Frontal cortex (tissue), 4 donors: ENCODE data around the gene SPOCK1. TPM values are rescaled to one million over a fixed set of nuclear protein-coding genes. Genes with fewer than 3 reads are reported as not detected.

Source experiments
- DNase-seq, 2 donors: peaks; one replicate each; pipeline ENCODE4 v3.0.0; 2012; ENCODE audit warnings: low spot score in 2 of 2
- FAIRE-seq: peaks from 2 replicates; lab custom pipeline; 2012; peaks lifted over from hg19 to GRCh38; lab: Jason Lieb, UNC
- total RNA-seq: library from RNA; depleted of rRNA; stranded (reverse); fragments of >200 nt; gene quantifications from one replicate; pipeline ENCODE4 v1.2.3, GENCODE V29; 2014
- donor health status: control.
- donor health status: control.
- donor health status: control.

Gene SPOCK1
- total RNA-seq, 1 donor from 2014 or later = 37.9 TPM

DNA sequence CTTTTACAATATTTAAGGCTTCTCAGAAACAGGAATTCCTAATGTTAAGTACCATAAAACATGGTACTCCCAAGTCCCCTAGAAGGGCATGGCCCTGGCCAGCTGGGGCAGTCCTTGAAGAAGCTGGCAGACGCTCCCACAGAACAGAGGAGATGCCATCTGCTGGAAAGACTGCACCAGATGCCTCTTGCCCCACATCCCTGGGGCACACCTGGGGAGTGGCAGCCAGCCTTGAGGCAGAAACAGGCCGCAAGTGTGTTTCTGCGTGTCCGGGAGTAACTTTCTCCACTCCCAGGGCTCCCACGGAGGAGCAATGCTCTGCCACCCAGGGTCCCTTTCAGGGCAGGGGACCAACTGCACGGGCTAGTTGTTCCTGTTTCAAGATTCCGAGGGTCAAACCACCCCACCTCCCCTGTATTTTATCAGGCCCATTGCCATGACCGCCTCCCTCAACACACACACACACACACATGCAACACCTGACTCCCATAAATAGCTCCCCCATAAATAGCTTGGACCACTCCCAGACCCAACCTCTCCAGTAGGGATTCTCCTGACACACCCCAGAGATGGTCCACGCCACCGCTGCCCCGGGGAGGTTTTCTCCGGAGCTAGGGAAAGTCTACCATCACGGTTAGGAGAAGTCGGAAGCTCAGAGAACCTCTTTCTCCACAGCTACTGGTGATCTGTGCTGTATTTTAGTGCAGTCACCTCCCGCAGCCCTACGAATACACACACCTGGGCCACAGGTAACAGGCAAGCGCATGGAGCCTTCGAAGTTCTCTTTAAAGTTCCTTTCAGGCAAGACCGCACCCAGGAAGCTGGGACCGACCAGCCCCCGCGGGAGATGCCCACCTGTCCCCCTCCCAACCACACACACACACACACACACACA, 1.5 kb downstream of the SPOCK1 start:
- DNase-seq (peak in 1 of 2 donors; percentile 58), FAIRE-seq (no peak)

DNA sequence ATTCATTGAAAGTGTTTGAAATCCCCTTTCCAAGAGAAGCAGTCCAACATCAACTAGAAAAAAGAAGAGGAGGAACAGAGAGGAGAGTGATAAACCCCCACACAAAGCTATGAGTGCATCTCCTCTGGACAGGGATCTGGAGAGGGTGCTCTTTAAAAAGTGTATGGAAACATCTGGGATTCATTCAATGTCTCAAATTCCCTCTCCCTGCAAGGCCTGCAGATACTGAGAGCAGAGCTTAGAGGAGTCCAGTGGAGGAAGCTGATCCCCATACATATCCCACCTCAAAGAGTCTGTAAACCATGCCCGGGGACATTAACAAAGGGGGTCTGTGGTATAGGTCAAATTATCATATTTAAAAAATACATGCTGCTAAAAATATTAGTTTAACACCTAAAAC, 2.2 kb downstream of the SPOCK1 start:
- no peak for DNase-seq
- FAIRE-seq = no peak

DNA sequence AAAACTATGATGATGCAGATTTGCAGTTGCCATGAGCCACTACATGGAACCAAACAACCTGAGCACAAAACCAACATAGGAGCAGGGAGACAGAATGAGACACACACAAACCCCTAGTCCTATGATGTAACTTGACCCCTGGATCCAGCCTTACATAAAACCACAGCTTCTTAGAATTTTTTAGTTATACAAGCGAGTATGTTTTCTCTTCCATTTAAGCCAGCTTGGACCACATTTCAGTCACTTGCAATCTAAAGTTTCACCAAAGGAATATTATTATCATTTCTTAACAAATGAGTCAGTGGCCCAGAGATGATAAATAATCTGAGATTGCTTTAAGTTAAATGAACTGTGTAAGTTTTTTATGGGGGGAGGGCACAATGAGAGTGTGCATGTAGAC, 6.8 kb downstream of the SPOCK1 start:
- FAIRE-seq (no peak), DNase-seq (no peak)

DNA sequence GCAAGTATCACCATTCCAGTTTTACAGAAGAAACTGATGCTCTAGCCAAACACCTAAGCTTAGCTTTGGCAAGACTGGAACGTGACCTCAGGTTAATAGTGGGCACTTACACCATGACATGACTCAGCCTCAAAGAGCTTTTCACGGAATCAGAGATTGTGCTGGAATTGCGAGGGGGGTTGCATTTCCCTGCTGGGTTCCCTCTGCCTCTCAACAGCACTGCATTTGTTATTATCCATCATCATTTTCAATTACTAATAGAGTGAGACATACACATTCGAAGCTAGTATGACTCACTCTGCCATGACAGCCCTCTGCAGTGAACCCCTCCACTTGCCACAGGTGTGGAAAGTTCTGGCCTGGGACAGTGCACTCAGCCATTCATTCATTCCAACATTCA, 8.0 kb downstream of the SPOCK1 start:
- FAIRE-seq = no peak

DNA sequence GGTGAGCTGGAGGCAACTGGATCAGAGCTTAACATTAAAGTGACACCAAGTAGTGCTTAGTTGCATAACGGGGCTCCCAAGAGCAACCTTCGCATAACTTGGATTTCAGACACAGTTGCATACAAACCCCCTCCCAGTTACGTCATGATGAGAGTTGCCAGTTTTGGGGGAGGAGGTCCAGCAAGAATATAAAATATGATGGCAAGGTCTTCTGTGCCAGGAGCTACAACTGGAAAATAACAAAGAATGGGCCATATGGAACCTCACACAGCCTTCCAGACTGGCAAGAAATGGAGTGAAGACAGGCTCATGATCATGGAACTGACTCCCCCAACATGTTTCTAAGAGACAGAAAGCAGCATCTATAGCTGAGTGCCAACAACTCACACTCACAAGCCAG, 8.5 kb downstream of the SPOCK1 start:
- DNase-seq = no peak
- FAIRE-seq = no peak

More for the DNA sequence above, 8.0 kb downstream of the SPOCK1 start:
- no peak for DNase-seq

DNA sequence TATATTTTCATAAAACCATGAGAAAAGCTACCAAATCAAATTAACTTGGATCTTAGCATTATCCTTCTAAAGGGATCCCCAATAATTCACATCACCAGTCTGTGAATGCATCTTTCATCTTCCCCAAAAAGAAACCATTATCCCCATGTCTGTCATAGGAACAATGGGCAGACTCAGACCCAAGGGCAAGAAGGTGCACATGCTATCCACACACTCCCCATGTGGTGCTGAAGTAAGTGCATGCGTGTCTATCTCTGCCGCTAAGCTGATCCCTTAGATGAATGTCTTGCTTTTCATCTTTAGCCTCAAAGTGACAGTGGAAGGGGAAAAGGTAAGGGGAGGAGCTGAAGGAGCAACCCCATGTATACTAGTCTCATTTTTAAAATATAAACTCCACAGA, 10.2 kb downstream of the SPOCK1 start:
- DNase-seq (no peak), FAIRE-seq (no peak)

DNA sequence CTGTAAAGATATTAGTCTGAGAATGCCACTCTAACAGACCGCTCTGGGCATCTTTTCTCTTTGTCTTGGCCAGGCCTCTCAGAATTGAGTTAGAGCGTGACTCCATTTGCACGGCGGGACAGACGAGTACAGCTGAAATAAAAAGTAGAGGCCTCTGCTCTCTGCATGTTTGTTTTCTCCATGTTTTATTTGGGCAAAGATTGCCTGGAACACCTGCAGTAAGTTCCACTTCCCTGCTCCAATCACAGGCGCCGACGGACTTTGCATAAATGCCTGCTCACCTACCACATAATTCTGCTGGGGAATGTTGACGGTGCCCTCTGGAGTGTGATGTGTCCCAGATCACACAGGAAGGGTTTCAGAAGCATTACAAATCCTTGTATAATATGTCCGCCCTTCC, 10.6 kb downstream of the SPOCK1 start:
- no peak for FAIRE-seq
- DNase-seq = no peak

DNA sequence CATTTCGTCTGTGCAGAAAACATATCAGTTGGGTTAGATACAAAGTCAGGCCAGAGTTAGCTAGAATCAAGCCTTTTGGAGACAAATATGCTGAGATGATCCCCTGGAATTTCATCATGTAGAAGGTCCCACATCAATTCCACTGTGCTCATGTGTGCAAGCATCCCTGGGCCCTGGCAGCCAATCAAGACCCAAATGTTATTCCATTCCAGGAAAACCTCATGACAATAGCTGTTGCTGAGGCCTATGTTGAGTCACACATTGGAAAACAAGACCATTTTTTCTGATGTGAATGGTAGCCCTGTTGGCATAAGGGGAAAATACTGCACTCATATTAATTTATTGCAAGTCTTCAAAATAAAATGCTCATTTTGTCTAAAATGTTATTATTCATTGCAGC, 11.5 kb downstream of the SPOCK1 start:
- no peak for FAIRE-seq

DNA sequence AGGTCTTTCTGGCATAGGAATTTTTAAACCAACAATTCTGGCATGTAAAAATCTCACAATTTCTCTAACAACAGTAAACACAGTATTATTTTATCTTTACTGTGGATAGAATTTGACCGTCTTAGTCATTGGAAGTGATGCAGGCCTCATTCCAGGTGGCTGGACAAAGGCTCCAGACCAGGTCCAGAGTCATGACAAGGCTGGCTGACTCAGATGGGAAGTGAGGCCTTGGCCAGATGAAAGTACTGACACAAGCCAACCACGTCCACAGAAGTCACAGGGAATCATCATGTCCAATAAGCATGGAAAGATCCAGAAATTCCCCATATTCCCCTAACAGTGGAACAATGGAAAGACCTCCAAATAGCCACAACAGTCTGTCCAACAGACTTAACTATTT, 12.4 kb downstream of the SPOCK1 start:
- FAIRE-seq (no peak), DNase-seq (no peak)

More for the DNA sequence above, 11.5 kb downstream of the SPOCK1 start:
- DNase-seq = no peak

DNA sequence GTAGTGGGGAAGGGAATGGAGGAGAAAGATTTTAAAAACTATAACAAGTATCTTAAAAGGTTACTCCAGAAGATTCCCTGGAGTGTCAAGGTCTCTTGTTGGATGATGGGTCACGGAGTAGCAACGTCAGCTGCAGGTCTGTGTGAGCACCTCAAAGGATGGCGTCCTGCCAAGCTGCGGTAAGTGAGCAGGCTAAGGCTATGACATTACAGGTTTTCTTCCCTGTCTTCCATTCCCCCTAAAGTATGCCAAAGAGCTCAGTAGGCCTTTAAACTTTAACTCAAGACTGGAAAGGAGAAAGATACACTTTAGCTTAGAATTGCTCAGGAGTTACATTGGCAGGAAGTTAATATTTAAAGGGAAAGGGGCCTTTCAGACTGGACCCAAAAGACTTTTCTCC, 17.5 kb downstream of the SPOCK1 start:
- FAIRE-seq (no peak), DNase-seq (no peak)

DNA sequence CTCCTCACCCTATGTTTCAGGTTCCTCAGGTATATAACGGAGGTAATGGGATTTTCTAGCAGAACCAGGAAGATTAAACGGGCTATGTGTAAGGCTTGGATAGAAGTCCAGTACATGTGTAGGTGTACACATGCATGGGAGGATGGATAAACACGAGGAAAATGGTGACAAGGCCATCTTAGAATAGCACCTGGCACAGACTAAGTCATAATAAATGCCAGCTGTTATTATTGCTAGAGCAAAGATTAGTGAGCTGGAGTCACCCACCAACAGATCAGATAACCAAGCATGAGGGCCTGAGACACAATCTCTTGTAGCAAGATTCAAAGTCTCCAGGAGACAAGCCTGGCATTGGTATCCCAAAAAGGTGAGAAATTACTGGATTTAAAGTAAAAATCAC, 21.1 kb downstream of the SPOCK1 start:
- FAIRE-seq = no peak

DNA sequence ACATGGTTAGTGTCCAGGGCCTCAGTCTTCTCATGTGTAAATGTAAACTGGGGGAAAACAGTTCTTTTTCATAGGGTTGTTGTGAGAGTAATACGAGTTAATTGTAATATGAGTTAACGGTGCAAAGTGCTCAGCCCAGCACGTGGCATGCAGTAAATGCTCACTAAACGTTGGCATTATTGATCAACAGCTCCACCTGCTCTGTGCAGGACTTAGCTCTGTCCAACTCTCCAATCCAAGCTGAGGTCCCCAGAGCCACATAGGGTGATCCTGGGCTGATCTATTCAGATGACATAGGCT, 28.3 kb downstream of the SPOCK1 start:
- FAIRE-seq (no peak), DNase-seq (no peak)

More for the DNA sequence above, 21.1 kb downstream of the SPOCK1 start:
- DNase-seq = no peak

DNA sequence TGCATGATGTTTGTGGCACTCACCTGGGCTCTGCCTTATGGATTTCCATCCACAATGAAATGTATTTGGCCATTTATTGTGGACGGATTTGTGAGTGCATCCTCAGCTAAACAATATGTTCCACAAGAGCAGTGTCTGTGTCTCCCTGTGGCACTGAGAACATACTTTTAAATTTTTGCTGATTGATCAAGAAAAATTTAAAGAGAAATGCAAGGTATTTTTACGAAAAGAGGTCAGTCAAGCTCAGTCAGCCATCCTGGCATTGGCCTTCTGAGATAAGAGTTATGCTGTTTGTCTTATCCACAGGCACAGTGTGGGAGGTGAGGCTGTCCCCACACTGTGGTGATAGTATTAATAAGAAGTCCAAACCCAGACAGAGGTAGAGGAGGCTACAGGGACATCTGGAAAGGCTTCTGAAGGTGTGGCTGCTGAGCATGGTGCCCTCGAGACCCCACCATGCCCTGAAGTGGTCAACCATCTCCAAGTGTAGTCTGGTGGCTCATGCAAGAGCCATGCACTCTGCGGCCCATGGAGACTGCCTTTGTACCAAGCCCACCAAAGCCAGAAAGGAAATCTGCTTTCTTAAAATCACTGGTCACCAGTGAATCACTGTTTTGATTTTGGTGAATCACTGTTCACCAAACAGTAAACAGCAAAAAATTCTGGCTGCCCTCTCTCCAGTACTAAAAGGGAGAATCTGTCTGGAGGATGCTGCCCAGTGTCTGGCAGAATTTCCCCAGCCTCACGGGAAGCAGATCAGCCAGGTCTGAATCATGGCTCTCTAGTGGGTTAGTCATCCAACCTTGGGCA, 28.8 kb downstream of the SPOCK1 start:
- FAIRE-seq (no peak), DNase-seq (no peak)

DNA sequence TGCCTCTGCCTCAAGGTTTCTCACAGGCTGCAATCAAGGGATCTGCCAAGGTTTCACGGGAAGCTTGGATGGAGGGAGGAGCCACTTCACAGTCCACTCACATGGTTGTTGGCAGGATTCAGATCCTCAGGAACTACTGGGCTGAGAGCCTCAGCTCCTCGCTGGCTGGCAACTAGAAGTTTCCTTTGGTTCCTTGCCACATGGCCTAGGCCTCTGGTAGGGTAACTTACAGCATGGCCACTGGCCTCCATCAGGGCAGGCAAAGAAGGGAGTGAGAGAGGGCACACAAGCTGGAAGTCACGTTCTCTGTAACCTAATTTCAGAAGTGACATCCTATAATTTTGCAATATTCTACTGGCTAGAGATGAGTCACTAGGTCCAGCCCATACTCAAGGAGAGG, 32.2 kb downstream of the SPOCK1 start:
- FAIRE-seq = no peak
- no peak for DNase-seq

DNA sequence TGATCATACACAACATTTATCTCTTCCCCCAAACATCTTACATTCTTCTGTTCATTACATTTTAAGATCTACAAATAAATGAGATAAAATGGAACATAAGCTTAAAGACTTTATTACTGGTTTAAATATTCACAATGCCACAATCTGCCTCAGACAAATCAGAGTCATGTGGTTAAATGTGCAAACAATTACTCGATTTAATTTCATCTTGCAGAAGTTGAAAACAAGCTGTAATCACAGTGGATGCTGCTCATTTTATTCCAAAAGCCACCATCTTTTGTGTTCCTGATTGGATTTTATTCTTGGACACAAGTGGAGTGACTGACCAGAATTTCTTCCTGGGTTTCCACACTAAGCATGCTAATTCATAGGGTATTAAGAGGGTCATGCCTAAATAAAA, 33.2 kb downstream of the SPOCK1 start:
- FAIRE-seq (no peak), DNase-seq (no peak)

DNA sequence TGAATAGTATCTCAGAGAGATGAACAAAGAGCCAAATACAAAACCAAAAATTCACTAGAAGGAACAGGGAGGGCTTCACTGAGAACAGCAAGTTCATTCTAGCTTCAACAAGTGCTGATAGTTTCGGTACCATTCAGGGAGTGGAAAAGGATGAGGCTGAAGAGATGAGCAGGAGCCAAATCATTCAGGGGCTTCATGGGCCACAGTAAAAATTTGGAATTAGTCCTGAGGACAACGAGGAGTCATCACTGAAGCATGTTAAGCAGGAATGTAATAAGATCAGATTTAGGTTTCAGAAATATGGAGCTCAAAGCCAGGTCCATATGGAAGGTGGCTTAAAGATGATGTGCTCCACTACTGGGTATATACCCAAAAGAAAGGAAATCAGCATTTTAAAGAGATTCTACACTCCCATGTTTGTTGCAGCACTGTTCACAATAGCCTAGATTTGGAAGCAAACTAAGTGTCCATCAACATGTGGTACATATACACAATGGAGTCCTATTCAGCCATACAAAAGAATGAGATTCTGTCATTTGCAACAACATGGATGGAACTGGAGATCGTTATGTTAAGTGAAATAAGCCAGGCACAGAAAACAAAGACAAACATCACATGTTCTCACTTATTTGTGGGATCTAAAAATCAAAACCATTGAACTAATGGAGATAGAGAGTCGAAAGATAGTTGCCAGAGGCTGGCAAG, 36.2 kb downstream of the SPOCK1 start:
- no peak for DNase-seq
- FAIRE-seq = peak; percentile 92

DNA sequence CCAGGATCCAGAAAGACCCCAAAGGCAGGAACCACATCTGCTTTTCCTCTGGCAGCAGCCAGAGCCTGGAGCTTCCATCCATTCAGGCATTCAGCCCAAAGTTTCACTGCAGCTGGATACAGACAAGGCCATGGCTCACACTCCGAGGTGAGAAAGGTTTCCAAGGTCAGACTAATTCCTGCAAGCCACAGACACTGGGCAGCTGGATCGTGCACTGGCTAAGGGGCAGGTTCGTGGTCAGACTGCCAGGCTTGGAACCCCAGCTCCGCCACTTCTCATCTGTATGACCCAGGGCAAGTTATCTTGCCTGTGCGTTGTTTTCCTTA, 36.9 kb downstream of the SPOCK1 start:
- FAIRE-seq (no peak), DNase-seq (no peak)

DNA sequence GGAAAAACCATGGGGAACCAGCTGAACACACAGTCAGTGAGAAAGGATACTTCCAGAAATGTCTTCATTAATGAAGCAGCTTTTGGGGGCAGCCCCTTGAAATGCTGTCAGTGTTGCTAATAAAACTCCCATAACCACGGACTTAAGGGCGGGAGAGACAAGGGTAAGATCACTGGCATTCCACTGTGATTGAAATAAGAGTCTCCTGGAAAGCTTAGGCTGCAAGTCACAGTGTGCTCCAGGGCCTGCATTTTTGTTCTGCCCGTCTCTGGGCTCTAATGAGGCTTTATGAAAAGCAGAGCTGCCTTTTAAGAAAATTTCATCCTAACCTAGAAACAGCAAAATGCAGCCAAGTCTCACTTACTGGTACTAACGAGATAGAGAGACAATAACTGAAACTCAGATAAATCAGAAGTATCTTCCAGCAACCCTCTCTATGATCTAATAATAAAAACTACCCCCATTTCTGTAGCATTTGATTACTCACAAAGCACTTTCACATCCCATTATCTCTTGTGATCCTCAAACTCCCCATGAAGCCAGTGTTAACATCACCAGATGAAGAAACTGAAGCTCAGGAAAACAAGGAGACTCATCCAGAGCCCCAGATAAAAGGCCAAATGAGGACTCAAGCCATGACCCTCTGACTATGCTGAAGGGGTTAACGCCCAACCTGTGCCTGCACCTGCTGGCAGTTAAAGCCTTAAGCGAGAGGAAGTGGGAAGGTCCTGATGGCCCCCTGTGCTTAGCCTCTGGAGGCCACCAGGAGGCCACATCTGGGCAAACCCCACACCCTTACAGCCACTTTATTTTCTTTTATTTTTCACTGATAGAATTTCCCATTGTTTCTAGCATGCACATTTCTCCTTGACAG, 37.5 kb downstream of the SPOCK1 start:
- no peak for DNase-seq
- no peak for FAIRE-seq

DNA sequence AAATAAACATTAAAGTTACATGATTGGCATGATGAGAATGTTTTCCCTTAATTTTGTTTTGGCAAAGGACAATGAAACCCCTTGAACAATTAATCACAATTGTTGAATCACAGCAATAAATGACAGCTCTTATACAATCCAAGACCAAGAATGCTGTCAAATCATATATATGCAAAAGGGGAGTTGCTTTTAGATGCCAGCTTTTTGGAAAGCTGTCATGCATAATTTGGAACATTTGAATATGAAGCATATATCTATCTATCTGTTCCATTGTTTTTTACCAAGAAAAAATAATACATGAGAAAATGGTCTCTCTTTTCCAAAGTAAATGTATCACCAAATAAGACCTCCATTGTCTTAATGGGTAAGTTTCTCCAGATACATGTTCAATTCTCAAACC, 44.5 kb downstream of the SPOCK1 start:
- no peak for FAIRE-seq
- DNase-seq = no peak
